Testis (tissue), 3 donors: Measurements from ENCODE around the gene LEP. TPM values are rescaled to one million over a fixed set of nuclear protein-coding genes. Genes with fewer than 3 reads are reported as not detected.

Experiments used
- DNase-seq: peaks from one replicate; pipeline ENCODE4 v3.0.0-alpha.2; 2019
- H3K27ac ChIP-seq, 2 donors: fragments of 200-600 bp; sonication (generic); one replicate each; pipeline ENCODE4 v1.5.1; 2019
- H3K27me3 ChIP-seq: fragments of 200-600 bp; sonication (generic); one replicate; pipeline ENCODE4 v1.5.1; 2019
- H3K36me3 ChIP-seq: fragments of 200-600 bp; sonication (generic); one replicate; pipeline ENCODE4 v1.5.1; 2017; ENCODE audit warnings: low read depth; ENCODE audit errors: missing control alignments
- H3K4me1 ChIP-seq: fragments of 200-600 bp; sonication (generic); one replicate; pipeline ENCODE4 v1.5.1; 2019
- H3K4me3 ChIP-seq, 2 donors: fragments of 200-600 bp; sonication (generic); one replicate each; pipeline ENCODE4 v1.5.1; 2017 to 2019
- H3K9me3 ChIP-seq: fragments of 200-600 bp; sonication (generic); one replicate; pipeline ENCODE4 v1.5.1; 2017
- POLR2A ChIP-seq: fragments of 450-650 bp; IDR thresholded peaks from one replicate; pipeline ENCODE4 v1.6.1; 2017; ENCODE audit warnings: antibody characterized with exemption, mild to moderate bottlenecking, moderate library complexity
- WGBS, 2 donors: methylation state at CpG; one replicate each; pipeline ENCODE4 v1.1.5; 2018; 5-methylcytosine and 5-hydroxymethylcytosine counted together
- intact Hi-C: fragments of 100-400 bp; cut with DNase I; formaldehyde crosslinking; loops from one replicate; pipeline ENCODE4 v1.15.1; 2023; ENCODE audit warnings: low total_unique reads
- polyA plus RNA-seq: library from polyadenylated mRNA; stranded (reverse); fragments of 350-450 nt; fragmentation: Illumina TruSeq; extraction: RNeasy Lipid Tissue Mini Kit (QIAGEN cat#74804); gene quantifications from one replicate; pipeline ENCODE4 v1.2.3, GENCODE V29; 2014; ENCODE audit warnings: low read depth, low replicate concordance; ENCODE audit not compliant: insufficient read depth
- total RNA-seq, 2 donors: library from RNA; depleted of rRNA; stranded (reverse); fragments of >200 nt; gene quantifications; one replicate each; pipeline ENCODE4 v1.2.3, GENCODE V29; 2016
- TF ChIP-seq, protein P1 (sequence below), 3 experiments: fragments of 450-650 bp in 2 of 3; fragments of 200-600 bp in 1 of 3; sonication (generic) in 1 of 3; IDR thresholded peaks; one replicate each; pipeline ENCODE4 v1.5.1; 2016 to 2019; ENCODE audit warnings: antibody characterized with exemption in 3 of 3, mild to moderate bottlenecking in 2 of 3, moderate library complexity in 1 of 3

Gene LEP
- total and polyA plus RNA-seq, 3 donors from 2014 or later: 0.31 to 0.55 (median 0.46) TPM

DNA sequence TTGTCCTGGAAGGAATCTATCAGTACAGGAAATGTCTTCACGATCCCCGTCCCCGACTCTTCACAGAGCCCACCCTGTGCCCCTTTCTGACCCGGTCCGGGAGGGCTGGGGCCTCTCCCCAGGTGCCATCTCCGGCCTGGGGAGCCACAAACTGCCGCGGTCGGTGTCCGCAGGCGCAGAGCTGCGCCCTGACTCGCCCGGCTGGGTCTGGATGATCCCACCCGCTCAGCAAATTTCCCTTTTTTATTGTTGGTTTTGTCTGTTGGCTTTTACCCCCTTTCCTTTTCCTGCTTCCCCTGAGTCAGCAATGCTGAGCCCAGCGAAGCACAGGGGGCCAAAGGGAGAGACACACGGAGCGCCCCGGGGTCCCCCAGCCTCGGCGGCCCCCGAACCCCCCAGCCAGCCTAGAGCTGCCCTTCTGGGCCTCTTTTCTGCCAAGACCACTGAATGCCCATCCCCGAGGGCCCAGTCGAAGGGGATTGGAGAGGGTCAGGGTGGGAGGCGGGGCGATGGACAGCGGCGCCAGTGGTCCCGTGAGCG, 30.9 kb downstream of the LEP start:
- H3K9me3 ChIP-seq: no peaks in the 10 kb centered on the region
- no peak overlapping the region for H3K27ac ChIP-seq
- WGBS, 2 donors: 28 to 33% methylated on average over 22 to 30 of the region's 30 CpGs
- peaks cover 9% of the 10 kb centered on the region for H3K4me1 ChIP-seq
- H3K36me3 ChIP-seq: no peaks in the 10 kb centered on the region
- no peak for TF ChIP-seq POLR2A
- no peak for DNase-seq
- intact Hi-C loops: no loop called here
- peak overlapping the region in 1 of 2 donors; percentile 32 for H3K4me3 ChIP-seq
- no peaks in the 10 kb centered on the region for H3K27me3 ChIP-seq

DNA sequence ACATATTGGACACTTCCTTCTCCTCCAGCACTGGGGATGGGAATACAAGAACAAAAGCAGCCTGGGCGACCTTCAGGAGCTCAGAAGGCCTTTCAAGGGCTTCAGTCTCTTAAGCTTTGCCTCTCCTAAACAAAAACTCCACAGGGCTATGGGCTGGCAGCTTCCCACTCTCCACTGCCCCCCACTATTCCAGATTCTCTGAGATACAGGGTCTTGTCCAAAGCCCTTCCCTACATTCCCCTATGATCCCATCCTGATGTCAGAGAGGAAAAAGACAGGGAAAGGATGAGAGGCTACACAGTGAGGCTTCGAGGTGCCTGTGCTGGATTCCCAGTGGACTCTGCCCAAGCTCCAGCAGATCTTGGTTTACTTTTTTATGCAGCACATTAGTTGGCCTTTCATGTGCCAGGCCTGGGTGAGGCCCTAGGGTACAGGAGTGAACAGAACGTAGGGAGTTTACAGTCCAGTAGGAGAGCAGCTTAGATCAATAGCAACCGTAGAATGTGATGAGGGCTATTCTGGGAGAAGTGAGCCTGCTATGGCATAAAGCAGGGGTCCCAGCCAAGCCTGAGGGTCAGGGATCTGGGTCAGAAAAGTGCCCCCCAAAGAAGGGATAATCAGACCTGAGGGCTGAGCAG, 33.3 kb downstream of the LEP start:
- Histone ChIP-seq H3K4me3 (no peak overlapping the region), H3K36me3 (no peaks in the 10 kb centered on the region), H3K27ac (no peak overlapping the region), H3K27me3 (no peaks in the 10 kb centered on the region), H3K9me3 (no peaks in the 10 kb centered on the region), H3K4me1 (peaks cover 6% of the 10 kb centered on the region)
- DNase-seq: no peak
- no peak for TF ChIP-seq POLR2A
- TF ChIP-seq, protein P1, sequence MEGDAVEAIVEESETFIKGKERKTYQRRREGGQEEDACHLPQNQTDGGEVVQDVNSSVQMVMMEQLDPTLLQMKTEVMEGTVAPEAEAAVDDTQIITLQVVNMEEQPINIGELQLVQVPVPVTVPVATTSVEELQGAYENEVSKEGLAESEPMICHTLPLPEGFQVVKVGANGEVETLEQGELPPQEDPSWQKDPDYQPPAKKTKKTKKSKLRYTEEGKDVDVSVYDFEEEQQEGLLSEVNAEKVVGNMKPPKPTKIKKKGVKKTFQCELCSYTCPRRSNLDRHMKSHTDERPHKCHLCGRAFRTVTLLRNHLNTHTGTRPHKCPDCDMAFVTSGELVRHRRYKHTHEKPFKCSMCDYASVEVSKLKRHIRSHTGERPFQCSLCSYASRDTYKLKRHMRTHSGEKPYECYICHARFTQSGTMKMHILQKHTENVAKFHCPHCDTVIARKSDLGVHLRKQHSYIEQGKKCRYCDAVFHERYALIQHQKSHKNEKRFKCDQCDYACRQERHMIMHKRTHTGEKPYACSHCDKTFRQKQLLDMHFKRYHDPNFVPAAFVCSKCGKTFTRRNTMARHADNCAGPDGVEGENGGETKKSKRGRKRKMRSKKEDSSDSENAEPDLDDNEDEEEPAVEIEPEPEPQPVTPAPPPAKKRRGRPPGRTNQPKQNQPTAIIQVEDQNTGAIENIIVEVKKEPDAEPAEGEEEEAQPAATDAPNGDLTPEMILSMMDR (IDR thresholded peaks at IDR 0.05): no peak
- WGBS, 2 donors: 76 to 80% methylated on average over 4 of the region's 4 CpGs
- intact Hi-C loops: no loop called here

DNA sequence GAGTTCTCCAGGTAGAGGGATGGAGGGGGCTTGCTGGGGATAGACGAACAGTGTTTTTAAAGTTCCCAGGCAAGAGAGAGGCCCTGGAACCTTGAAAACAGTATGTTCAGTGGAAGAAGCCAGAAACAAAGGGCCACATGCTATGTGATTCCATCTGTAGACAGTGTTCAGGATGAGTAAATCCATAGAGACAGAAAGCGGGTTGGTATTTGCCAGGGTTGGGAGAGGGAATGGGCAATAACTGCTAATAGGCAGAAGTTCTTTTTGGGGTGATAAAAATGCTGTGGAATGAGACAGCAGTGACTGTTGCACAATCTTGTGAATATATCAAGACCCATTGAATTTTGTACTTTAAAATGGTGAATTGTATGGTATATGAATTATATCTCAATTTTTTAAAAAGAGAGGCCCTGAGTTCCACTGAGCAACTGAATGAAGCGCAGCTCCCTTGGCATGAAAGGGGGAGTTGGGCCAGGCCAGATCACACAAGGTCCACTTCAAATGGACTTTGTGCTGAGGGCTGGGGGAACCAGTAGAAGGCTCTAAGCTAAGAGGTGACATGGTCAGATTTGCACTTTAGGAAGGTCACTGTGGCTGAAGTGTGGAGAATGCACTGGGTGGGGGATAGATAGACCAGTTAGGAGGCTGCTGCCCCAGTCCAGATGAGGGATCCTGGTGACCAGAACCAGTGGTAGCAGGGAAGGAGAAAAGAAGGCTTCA, 34.0 kb downstream of the LEP start:
- no peaks in the 10 kb centered on the region for H3K27me3 ChIP-seq
- WGBS, 2 donors: 37 to 62% methylated on average over 3 of the region's 3 CpGs
- no peak overlapping the region for H3K27ac ChIP-seq
- peaks cover 6% of the 10 kb centered on the region for H3K4me1 ChIP-seq
- no peaks in the 10 kb centered on the region for H3K36me3 ChIP-seq
- intact Hi-C loops: no loop called here
- H3K4me3 ChIP-seq: no peak overlapping the region
- H3K9me3 ChIP-seq: no peaks in the 10 kb centered on the region
- TF ChIP-seq, protein P1 (IDR thresholded peaks at IDR 0.05): no peak
- TF ChIP-seq POLR2A: no peak
- no peak for DNase-seq

DNA sequence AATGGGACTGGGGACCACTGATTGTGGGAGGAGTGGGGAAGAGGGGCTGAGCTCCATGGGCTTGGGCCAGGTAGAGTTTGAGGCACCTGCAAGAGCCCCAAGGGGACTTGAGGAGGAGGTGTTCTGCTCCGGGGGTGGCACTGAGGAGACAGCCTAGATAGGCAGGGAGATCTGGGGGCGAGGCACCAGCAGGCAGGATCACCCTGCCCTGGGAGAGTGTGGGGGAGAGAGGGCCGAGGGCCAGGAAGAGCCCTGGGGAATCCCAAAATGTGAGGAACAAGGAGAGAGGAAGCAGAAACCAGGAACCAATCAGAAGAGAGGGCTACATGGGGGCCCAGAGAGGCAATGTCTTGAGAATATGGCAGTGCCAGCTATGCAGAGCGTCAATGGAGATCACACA, 34.6 kb downstream of the LEP start:
- no peak for DNase-seq
- 63 to 81% methylated on average over 4 of the region's 4 CpGs for WGBS, 2 donors
- Histone ChIP-seq H3K9me3 (no peaks in the 10 kb centered on the region), H3K4me3 (no peak overlapping the region), H3K36me3 (no peaks in the 10 kb centered on the region), H3K27ac (no peak overlapping the region), H3K4me1 (peaks cover 6% of the 10 kb centered on the region), H3K27me3 (no peaks in the 10 kb centered on the region)
- intact Hi-C loops: no loop called here
- TF ChIP-seq, protein P1 (IDR thresholded peaks at IDR 0.05): no peak
- no peak for TF ChIP-seq POLR2A

DNA sequence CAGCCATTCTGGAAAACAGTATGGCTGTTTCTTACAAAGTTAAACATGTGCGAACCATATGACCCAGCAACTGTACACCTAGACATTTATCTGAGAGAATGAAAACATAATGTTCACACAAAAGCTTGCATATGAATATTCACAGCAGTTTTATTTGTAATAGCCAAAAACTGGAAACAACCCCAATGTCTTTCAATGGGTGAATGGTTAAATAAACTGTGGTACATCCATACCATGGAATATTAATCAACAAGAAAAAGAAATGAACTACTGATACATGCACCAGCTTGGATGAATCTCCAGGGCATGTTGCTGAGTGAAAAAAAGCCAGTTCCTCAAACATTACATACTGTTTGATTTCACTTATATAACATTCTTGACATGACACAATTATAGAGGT, 37.3 kb downstream of the LEP start:
- DNase-seq: no peak
- intact Hi-C loops: no loop called here
- Histone ChIP-seq H3K4me1 (no peaks in the 10 kb centered on the region), H3K4me3 (no peak overlapping the region), H3K36me3 (no peaks in the 10 kb centered on the region), H3K27me3 (no peaks in the 10 kb centered on the region), H3K9me3 (no peaks in the 10 kb centered on the region), H3K27ac (no peak overlapping the region)
- whole genome bisulfite sequencing, 2 donors: 97 to 100% methylated on average over 1 of the region's 1 CpG
- no peak for TF ChIP-seq POLR2A
